Stimulated activated CD8-positive, alpha-beta memory T cell treated with anti-CD3 and anti-CD28 coated beads, Interleukin-7, amount 100 ng/mL, for 1 hour (primary cell): Measurements from ENCODE around the gene CENPP.

Experiments
- DNase-seq, 2 donors: peaks; one replicate each; pipeline ENCODE4 v3.0.0-alpha.2; 2020; ENCODE audit warnings: low read depth in 2 of 2

Gene CENPP

DNA sequence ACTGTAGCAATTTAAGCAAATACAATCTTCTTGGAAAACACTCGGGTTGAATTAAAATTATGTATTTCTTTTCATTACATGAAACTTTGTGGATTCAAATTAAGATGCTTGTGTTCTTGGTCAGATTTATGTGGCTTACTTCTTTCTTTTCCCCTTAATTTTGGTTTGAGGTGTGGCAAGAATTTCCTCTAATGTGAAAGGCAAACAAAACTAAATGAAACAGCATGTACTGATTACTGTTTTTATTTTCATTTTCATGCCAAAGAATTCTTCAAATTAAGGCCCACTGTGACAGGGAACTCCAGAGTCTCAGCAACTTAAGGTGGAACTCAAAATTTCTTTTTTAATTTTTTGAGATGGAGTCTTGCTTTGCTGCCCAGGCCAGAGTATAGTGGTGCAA lies 98.6 kb downstream of the CENPP start, which contains the start of gene OMD:
OMD (minus strand) TSS at position 132 of the 400 bp plus-strand sequence. CDS start 6,913 bp downstream, outside the sequence.
- DNase-seq: no peak

DNA sequence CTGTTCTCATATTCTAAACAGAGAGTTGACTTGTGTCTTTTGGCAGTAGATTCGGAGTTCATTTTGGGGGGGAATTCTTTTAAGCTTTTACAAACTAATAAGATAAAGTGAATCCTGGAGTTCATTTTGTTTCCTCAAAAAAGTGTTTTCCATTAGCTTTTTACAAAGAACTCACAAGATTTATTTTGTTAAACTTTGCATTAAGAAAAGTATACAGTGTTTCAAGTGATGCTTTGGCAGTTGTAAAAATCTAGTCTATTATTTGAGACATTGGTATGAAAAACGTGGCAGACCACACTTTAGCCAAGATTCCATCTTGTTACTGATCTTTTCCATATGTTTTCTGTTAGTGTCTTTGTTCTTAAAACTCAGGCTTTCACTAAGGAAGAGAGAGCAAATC lies 99.7 kb downstream of the CENPP start:
- no peak for DNase-seq

DNA sequence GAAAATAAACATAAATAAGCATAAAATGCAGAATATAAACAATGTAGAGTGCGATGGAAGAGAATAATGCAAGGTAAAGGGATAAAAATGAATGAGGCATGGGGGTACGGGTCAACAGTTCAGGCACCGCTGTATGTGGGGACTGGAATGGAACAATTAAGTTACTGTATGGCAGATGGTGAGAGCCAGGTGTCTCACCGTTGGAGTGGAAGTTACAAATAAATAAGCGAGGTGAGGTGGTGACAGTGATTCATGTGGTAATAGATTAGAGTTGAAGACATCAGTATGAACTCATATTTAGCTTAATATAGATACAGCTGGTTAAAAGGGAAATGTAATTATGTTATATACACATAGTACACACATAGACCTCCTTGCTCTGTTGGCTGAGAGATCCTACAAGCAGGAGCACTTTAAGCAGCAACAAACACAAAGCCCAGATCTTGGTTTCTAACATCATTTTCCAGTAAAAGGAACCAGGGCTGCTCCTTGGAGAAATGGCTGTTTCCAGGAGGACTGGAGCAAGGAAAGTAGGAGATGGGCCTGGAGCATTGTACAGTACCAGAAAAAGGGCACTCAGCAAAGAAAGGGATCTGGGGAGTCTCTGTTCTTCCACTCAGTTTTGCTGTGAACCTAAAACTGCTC lies 100.9 kb downstream of the CENPP start:
- DNase-seq: no peak

DNA sequence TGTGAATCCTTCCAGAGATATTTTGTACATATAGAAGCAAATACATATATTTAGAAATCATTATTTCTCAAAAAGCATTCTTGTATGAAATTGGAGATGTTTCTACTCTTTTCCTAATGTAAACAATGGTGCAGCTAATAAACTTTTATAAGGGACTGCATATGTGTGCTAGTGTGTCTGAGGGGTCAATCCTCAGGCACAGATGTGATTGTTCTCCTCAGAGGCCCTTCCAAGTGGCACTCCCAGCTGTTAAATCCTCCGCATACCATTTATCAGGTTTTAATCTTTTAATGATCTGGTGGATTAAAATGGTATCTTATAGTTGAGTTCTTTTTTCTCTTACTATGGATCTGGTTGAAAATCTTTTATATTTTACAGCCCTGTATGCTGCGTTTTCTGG lies 104.1 kb downstream of the CENPP start:
- no peak for DNase-seq

DNA sequence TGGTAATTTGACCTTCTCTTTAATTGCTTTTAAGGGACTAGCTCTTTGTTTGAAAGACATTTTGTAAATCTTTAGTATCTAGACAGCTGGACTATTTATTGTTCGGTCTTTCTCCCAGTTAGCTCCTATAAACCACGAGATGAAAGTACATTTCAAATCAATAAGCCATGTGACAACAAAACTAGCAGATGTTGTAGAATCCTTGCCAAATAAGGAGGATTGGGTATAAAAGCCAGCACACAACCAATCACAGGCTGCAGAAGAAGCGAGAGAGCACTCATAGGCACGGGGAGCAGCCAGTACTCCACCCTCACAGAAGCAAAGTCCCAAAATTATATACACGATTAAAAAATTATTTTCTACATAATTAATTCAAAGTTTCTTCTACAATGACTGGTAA lies 106.6 kb downstream of the CENPP start:
- DNase-seq: no peak

DNA sequence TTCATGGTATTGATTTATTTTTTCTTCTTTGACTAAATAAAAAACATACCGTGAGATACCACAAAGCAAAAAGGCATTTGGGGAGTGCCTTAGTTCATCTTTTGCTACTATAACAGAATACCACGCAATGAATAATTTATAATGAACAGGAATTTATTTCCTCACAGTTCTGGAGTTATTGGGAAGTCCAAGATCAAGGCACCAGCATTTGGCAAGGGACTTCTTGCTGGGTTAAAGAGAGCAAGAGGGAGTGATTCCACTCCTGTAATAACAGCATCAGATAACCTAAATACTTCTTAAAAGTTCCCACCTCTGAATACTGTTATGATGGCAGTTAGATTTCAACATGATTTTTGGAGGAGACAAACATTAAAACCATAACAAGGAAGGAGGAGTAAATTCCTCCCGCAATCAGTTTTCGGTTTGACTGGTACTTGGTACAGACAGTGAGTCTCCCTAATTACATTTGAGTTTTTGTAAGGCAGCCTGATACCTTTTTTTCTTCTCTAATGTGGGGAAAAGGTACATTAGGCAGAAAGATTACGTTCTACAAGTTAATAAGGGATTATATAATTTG lies 107.3 kb downstream of the CENPP start:
- DNase-seq: no peak

DNA sequence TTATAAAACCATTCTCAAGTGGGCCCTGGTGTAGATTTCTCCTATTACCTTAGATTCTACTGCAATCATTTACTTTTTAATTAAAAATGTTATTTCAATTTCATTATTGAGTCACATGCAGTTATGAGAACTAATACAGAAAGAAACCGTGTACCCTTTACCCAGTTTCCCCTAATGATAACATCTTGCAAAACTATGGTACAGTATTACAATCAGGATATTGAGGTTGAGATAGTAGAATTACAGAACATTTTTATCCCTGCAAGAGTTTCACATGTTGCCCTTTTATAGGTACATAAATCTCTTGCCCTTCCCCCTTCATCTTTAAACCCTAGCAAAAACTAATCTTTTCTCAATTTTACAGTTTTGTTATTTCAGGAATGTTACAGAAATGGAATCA lies 109.5 kb downstream of the CENPP start:
- no peak for DNase-seq

DNA sequence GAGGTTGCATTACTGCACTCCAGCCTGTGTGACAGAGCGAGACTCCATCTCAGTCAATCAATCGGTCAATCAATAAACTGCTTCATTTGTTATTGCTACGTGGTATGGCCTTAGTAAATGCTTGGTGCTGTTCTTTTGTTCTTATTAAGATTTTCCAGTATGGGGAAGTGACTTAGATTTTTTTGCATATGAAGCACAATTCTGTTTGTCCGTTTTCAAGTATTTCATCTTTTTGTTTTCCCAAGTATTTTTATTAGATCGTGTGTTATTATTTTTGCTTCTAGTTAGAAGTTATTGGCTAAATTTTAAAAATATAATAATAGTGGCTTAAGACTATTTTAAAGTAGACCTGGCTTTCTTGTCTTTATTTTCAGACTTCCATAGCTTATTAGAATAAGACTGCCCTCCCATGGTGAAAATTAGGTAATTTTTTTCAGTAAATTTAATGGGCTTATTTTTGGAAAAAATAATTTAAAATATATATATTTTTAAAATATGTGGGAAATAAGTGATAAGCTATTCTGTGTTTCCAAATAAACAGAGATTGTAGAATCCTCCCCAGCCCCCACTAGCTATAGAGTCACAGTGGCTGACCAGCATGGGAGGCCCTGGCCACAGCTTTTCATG lies 113.3 kb downstream of the CENPP start:
- DNase-seq: no peak

DNA sequence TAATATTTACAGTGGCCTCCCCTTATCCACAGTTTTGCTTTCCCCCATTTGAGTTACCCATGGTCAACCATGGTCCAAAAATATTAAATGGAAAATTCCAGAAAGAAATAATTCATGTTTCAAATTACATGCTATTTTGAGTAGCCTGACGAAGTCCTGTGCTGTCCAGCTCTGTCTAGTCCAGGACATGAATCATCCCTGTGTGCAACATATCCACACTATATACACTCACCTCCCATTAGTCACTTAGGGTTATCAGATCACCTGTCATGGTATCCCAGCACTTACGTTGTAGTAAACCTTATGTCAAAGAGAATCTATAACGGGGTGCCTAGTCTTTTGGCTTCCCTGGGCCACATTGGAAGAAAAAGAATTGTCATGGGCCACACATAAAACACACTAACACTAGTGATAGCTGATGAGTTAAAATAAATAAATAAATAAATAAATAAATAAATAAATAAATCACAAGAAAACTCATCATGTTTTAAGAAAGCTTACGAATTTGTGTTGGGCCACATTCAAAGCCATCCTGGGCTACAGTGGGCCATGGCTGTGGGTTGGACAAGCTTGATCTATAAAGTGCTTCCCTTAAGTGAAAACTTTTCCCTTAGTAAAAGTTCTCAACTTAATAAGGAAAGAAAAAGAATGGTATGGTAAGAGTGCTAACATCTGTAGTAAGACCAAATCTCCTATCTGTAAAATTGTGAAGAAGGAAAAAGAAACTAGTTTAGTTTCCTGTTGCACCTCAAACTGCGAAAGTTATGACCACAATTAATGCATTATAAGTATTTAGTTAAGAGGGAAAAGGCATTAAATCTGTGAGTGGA lies 114.4 kb downstream of the CENPP start:
- DNase-seq: no peak

DNA sequence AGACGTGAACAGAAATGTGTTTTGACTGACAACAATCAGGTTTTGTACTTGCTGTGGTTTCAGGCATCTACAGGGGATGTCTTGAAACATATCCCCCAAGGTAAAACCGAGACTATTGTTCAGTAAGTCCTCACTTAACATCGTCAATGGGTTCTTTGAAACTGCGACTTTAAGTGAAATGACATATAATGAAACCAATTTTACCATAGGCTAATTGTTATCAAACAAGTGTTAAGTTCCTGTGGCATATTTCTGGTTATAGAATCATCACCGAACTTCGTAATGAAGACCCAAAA lies 114.9 kb downstream of the CENPP start:
- DNase-seq: no peak

DNA sequence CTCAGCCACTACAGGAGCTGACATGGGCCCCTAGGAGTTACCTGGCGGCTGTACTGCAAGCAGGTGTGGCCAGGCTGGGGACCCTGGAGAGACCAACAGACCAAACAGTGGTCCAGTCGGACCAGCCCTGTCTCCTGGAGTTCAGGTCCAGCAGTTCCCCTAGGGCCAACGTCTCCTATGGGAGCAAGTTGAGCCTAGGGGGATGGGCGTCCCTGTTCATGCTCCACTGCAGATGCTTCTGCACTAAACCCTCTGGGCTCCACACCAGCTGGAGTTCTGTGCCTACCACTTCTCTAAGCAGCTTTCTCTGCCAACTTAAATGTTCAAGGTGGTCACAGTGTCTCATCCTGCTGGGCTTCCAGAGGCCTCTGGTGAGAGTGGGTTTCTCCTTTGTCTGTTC lies 119.1 kb downstream of the CENPP start:
- no peak for DNase-seq

DNA sequence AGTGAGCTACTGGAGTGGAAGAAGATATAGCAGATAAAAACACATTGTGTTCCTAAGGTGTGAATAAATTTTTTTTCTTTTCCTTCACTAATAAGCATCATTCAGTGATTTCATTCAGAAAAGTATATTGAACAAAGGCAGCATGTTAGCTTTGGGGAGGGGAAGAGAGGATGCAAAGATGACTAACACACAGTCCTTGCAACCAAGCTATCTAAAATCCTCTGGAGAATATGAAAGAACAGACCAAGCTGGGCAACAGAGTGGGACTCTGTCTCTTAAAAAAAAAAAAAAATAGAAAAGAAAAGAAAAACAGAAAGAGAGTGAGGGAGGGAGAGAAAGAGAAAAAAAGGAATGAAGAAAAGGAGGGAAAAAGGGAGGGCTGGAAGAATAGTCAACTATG lies 120.8 kb downstream of the CENPP start:
- no peak for DNase-seq

DNA sequence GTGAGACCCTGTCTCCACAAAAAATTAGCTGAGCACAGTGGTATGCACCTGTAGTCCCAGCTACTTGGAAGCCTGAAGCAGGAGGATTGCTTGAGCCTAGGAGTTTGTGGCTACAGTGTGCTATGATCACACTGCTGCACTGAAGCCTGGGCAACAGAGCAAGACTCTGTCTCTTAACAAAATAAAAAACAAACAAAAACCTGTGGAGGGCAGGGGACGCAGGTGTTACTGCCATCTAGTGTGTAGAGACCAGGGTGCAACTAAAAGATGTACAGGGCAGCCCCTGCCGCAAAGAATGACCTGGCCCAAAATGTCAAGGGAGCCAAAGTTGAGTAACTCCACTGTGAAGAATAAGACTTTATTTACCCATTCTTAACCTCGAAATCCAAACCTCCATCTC lies 129.5 kb downstream of the CENPP start:
- DNase-seq: no peak

DNA sequence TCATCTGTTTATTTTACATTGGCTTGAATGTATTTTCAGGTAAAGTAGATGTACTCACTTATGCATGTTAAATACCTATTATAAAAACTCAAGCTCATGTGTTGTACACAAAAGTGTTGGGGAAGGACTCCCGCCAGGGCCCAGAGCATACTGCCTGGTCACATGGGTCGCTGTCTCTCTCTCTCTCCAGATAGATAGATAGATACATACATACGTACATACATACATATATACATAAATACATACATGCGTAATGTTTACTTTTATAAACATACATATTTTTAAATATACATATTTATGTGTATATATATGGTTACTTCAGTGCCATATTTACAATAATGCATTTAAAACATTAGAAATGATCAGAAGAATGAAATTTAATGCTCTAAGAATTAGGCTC lies 131.8 kb downstream of the CENPP start:
- DNase-seq: no peak

DNA sequence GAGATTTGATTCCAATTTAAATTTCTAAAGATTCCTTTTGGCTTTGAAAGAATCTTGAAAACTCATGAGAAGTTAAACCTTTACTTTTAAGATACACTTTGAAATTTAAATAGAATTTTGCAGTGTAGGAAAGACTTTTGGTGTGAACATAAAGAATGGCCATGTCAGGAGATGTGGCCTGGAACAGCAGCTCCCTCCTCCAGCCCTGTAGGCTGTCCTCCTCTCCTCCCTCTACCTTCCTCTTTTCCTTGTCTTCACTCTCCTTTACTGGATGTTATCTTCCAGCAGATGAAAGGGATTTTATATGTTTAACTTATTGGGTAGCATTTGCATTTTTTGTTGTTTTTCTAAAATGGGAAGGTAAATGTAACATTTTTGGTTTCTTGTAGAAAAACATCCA lies 137.6 kb downstream of the CENPP start:
- no peak for DNase-seq

DNA sequence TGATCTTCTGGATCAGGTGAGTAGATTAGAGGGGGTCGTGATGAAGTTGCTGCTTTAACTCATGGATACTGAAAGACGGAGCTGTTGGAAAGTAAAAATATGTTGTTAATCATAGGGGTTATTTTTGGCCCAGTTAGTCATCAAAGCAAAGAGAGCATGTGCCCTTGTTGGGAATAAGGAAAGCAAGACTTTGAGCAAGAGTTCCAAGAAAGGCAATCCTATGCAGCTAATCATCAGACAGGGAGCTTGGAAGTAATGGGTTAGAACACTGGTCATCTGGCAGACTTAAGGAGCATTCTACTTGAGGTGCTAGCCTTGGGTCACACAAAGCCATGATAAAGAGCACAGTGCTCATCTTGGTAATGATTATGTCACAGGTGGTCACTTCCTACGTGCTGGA lies 138.2 kb downstream of the CENPP start:
- no peak for DNase-seq

DNA sequence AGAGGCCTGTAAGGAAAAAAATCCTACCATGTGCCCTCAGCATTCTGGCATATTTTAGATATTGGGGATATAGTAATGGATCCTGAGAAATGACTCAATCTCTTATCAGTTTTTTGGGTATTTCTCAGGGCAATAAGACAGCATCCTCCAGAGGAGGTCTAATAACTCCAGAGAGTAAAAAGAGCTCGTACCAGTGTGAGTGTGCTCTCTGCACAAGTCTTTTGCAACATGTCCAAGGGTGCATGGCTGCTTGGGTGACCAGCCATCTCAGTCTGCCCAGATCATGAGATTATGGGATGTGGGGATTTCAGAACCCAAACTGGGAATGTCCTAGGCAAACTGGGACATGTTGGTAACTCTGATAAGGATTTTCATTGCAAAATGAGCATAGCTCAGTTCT lies 141.3 kb downstream of the CENPP start:
- no peak for DNase-seq

DNA sequence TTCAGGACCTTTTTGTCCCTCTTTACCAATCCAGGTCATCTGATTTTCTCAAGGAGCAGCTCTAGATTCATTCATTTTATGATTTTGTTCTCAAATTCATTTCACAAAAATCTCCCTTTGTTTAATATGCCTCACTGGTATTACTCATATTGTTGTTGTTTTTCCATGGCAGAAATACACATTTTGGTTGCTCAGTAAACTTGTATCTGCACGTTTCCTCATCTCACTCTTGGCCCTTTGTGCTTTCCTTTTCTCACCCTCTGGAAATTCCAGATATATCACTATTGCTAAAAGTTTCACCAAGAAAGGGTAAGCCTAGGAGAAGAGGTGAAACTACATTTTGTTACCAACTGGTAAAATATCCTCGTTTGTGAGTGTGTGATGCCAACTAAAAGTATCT lies 141.8 kb downstream of the CENPP start:
- no peak for DNase-seq

DNA sequence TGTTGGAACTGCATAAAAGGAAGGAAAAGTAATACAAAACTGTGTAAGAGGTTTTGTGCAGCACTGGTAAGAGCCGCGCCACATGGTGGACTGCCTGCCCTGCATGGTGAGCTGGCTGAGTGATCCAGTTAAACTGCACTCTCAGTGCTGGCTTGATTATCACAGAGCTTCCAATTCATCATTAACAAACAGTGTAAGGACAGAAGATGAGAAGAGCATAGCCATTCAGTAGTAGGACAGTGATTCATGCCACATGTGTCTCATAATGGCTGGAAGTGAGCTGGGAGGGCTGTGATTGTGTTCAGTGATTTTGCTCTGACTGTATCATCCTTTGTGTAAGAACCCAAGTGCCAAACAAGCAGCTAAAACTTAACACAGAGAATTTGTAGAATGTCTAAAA lies 142.5 kb downstream of the CENPP start:
- DNase-seq: no peak

DNA sequence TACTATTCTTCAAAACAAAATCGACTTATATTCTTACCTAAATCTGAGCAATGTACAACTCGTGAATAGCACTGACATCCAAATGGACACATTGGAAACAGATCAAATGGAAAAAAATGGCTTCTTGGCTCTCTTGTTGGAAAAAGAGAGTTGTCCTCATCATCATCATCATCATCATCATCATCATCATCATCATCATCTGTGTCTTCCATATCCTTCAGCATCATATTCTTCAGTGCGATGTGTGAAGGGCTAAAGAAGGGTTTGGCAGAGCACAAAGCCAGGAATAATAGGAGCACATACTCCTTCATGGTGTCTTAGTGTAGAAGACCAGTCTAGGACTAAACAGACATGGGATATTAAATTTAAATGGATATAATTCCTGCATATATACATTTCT lies 148.8 kb downstream of the CENPP start:
- DNase-seq: no peak

DNA sequence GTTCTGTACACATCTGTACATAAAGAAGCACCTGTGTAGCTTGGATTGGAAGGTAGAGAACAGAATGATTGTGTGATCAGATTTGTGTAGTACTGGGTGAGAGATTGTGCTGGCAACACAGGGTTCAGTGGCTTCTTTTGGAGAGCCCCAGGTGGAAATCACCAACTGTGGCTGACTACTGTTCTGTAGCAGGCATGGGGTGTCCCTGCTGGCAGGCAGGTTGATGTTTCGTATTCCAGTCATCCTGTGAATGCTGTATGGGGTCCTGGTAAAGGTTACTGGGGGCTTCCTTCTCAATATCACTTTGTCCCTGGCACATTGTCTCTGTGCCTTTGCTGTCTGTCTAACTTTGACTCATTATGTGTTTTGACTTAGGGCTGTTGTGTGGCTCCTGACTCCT lies 151.2 kb downstream of the CENPP start:
- no peak for DNase-seq

DNA sequence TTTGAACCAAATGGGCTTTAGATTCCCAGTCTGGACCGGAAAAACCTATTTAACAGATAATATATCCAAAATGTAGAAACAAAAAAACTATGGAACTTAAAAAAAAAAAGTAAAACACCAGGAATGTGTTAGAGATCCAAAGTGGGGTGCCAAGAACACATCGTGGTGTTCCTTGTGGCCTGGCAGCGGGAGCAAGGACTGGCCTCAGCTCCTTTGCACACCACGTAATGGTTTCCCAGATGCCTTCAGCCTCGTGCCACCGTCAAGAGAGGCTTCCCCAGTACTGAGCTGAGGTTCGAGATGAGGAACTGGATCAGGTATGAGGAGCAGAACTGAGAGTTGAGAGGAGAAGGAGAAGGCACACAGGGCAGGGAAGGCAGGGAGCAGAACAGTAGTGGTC lies 153.0 kb downstream of the CENPP start:
- no peak for DNase-seq

DNA sequence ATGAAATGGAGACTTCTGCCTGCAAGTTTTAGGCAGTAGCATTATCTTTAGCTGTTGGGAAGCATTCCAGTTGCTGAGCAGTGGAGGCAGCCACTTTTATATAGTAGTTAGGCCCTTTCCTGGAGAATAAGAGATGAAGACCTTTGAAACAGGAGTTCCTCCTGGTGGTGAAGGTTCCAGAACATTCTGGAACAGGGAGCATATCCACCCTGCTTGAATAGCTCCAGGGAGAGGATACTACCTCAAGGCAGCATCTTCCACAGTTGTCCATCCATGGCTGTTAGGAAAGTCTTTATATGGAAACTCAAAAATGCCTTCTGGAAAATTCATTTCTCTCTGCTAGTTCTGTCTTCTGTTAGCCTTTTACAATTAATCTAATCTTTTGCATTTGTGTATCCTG lies 153.6 kb downstream of the CENPP start:
- no peak for DNase-seq
